ENCODE measurements around the gene VPS9D1.

- TF ChIP-seq CTCF (conservative IDR thresholded peaks at IDR 0.05 in 1 of 2, IDR thresholded peaks at IDR 0.05 in 1 of 2; ENCODE audit: low read depth in 1 of 2, low read length in 2 of 2) (no peak), EZH2 (IDR thresholded peaks at IDR 0.05; ENCODE audit: low read length, missing control alignments) (no peak)
Measured at GRCh38 chr16:89733322-89733721, 12.6 kb upstream of the VPS9D1 start.
